BJ (cell line): ENCODE data around the gene FKBP7. TPM values are rescaled to one million over a fixed set of nuclear protein-coding genes. Genes with fewer than 3 reads are reported as not detected.

ENCODE experiments used
- CTCF ChIA-PET: fragments of 350-600 bp; formaldehyde crosslinking; extraction: SDS; loops from one replicate; lab custom pipeline; 2021; ENCODE audit warnings: antibody characterized with exemption, inconsistent platforms; lab: Yijun Ruan, JAX
- POLR2A ChIA-PET: fragments of 300-600 bp; sonication (Branson Sonifier 250); formaldehyde crosslinking; extraction: SDS; loops from one replicate; lab custom pipeline; 2021; ENCODE audit warnings: antibody characterized with exemption; lab: Charles Lee
- DNase-seq: peaks from one replicate; pipeline ENCODE4 v3.0.0-alpha.2; 2011; ENCODE audit warnings: low read depth
- H3K27me3 ChIP-seq: 2 replicates; pipeline ENCODE4 v1.6.0; 2011; ENCODE audit warnings: low read length; ENCODE audit not compliant: control insufficient read depth, insufficient read depth
- H3K36me3 ChIP-seq: 2 replicates; pipeline ENCODE4 v1.5.1; 2011; ENCODE audit warnings: low read length; ENCODE audit not compliant: control insufficient read depth, insufficient read depth
- H3K4me3 ChIP-seq: 2 replicates; pipeline ENCODE4 v1.5.1; 2011; ENCODE audit warnings: low read depth, mild to moderate bottlenecking, control low read depth, low read length
- CTCF ChIP-seq: IDR thresholded peaks from 2 replicates; pipeline ENCODE4 v1.5.1; 2011; ENCODE audit warnings: low read depth, mild to moderate bottlenecking, control low read depth, inconsistent platforms, low read length, moderate library complexity; ENCODE audit not compliant: insufficient read depth
- polyA plus RNA-seq: library from polyadenylated mRNA; depleted of rRNA; stranded (reverse); fragments of >200 nt; gene quantifications from 2 replicates; pipeline ENCODE4 v1.2.3, GENCODE V29; 2011

The FKBP7 gene
- polyA plus RNA-seq, 1 experiment: 32.4 TPM

- no peaks in the 10 kb centered on the region for H3K27me3 ChIP-seq
- no peak for DNase-seq
- no peaks in the 10 kb centered on the region for H3K36me3 ChIP-seq
- ChIA-PET CTCF (interaction anchor here (1.2 kb wide), 1 partner anchor 25 kb away, joined by 3 read pairs; no protein-coding TSS in a partner anchor), POLR2A (no interaction called here)
- TF ChIP-seq CTCF: no peak
- no peak overlapping the region for H3K4me3 ChIP-seq
Measured at GRCh38 chr2:178457390-178457886, 21.0 kb downstream of the FKBP7 start.

GRCh38 chr2:178455947-178456346 is 22.5 kb downstream of the FKBP7 start:
- Histone ChIP-seq H3K4me3 (no peak overlapping the region), H3K36me3 (no peaks in the 10 kb centered on the region), H3K27me3 (no peaks in the 10 kb centered on the region)
- ChIA-PET CTCF (no interaction called here), POLR2A (no interaction called here)
- DNase-seq: no peak
- TF ChIP-seq CTCF: no peak

- ChIA-PET POLR2A (no interaction called here), CTCF (interaction anchor here (0.6 to 1.0 kb wide), 2 partner anchors 30 to 38 kb away, joined by 3 read pairs; no protein-coding TSS in a partner anchor)
- no peak overlapping the region for H3K4me3 ChIP-seq
- TF ChIP-seq CTCF: no peak
- DNase-seq: no peak
- no peaks in the 10 kb centered on the region for H3K27me3 ChIP-seq
- H3K36me3 ChIP-seq: no peaks in the 10 kb centered on the region; the same call in 1 of the 2 replicates
Measured at GRCh38 chr2:178452870-178453269, 25.5 kb downstream of the FKBP7 start.

- POLR2A ChIA-PET: no interaction called here
- CTCF ChIA-PET: interaction anchor here (1.0 kb wide), 1 partner anchor 37 kb away, joined by 3 read pairs; no protein-coding TSS in a partner anchor
- H3K27me3 ChIP-seq: no peaks in the 10 kb centered on the region
- H3K36me3 ChIP-seq: no peaks in the 10 kb centered on the region; the same call in 1 of the 2 replicates
- no peak for TF ChIP-seq CTCF
- no peak for DNase-seq
- H3K4me3 ChIP-seq: no peak overlapping the region
Measured at GRCh38 chr2:178452334-178452733, 26.1 kb downstream of the FKBP7 start.

- TF ChIP-seq CTCF: no peak
- Histone ChIP-seq H3K27me3 (no peaks in the 10 kb centered on the region), H3K4me3 (peak within 1 kb of the TSS; percentile 80), H3K36me3 (peaks cover 3% of the 10 kb centered on the region; the same call in 1 of the 2 replicates)
- DNase-seq: peak; percentile 80
- CTCF ChIA-PET: interaction anchor here (1.3 to 1.8 kb wide), 2 partner anchors 19 to 36 kb away, joined by 5 to 8 read pairs; no protein-coding TSS in a partner anchor
- POLR2A ChIA-PET: interaction anchor here (0.6 to 1.1 kb wide), 5 partner anchors 21 to 339 kb away, joined by 3 read pairs; partner anchors contain the start of gene PLEKHA3
Measured at GRCh38 chr2:178450774-178451525, 27.4 kb downstream of the FKBP7 start, which contains the start of the genes PJVK and PRKRA. Gene PJVK (plus strand): TSS chr2:178451378. CDS start chr2:178453410, 2,032 bp downstream. Gene PRKRA (minus strand): TSS chr2:178451175. CDS start chr2:178451030, 145 bp downstream.
